ENCODE data around the gene SYNE1. TPM values are rescaled to one million over a fixed set of nuclear protein-coding genes. Genes with fewer than 3 reads are reported as not detected.

Gene SYNE1
- total RNA-seq, 1 experiment from 2014 or later: 3.0 TPM

DNA sequence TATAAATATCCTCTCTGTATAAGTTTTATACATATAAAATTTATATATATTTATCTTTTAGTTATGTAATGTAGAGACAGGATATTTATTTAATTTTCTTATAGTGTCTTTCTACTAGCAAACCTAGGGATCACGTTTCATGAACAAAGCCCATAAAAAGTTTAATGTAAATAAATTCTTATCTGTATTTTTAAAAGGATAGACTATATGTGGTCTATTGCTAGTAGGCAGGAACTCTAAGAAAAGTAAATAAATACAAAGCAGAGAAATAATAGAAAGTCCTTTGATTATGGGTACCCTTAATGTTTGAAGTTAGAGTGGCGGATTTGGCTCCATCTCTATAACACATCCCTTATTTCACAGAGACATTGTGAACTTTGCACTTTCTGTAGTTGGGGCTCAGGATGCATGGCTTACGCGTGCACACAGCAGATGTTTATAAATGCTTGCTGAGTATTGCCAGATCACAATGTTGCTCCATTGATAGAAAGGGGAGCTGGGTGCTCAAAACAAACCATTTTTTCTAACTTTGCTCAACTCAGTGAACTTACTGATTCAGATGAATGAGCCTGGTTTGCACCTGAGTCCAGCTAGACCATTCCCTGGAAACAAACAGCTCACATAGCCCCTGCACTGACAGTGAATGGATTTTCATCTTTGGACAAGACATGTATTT lies 179.1 kb downstream of the SYNE1 start:
- no peak overlapping the region for H4K5ac ChIP-seq (ENCODE audit: insufficient read length, low read depth, low read length)
- Mint-ChIP-seq H3K4me1 (peaks cover 0 to 3% of the 10 kb centered on the region in 2 experiments; a peak in 1 of 4 replicates), H3K27me3 (ENCODE audit: low read depth) (no peaks in the 10 kb centered on the region), H3K9me3 (no peaks in the 10 kb centered on the region), H3K27ac (no peak overlapping the region), H3K36me3 (ENCODE audit: insufficient read depth in 1 of 3, low read depth in 3 of 3) (no peaks in the 10 kb centered on the region), H3K4me3 (no peak overlapping the region)
- no peaks in the 10 kb centered on the region for H3K79me2 ChIP-seq (ENCODE audit: insufficient read depth, low read length)
- H3K79me1 ChIP-seq (ENCODE audit: insufficient read depth, low read depth, low read length, poor library complexity, severe bottlenecking): no peaks in the 10 kb centered on the region
- H4K20me1 ChIP-seq (ENCODE audit: control insufficient read depth, insufficient read depth, insufficient read length): no peaks in the 10 kb centered on the region
- no peak overlapping the region for H3K23ac ChIP-seq (ENCODE audit: insufficient read length, low read depth, low read length)
- WGBS (ENCODE audit: extremely low coverage, insufficient read length, low lambda C conversion rate): no CpG with 5 or more reads among the region's 4 CpGs
- no peak overlapping the region for H2BK15ac ChIP-seq (ENCODE audit: low read depth, low read length)
- H2BK5ac ChIP-seq (ENCODE audit: insufficient read length, low read length): no peak overlapping the region
- no peak overlapping the region for H3K27ac ChIP-seq (ENCODE audit: insufficient read length, low read depth, low read length)
- no peaks in the 10 kb centered on the region for H3K4me1 ChIP-seq (ENCODE audit: insufficient read depth, low read length)
- no peak overlapping the region for H3K9ac ChIP-seq (ENCODE audit: extremely low read depth, insufficient read length, low read length)
- H3K18ac ChIP-seq (ENCODE audit: insufficient read length, low read depth, low read length): no peak overlapping the region
- no peak overlapping the region for H2AFZ ChIP-seq (ENCODE audit: low read length)
- no peak overlapping the region for H3K14ac ChIP-seq (ENCODE audit: insufficient read depth, low read length)
- TF ChIP-seq, protein P1, sequence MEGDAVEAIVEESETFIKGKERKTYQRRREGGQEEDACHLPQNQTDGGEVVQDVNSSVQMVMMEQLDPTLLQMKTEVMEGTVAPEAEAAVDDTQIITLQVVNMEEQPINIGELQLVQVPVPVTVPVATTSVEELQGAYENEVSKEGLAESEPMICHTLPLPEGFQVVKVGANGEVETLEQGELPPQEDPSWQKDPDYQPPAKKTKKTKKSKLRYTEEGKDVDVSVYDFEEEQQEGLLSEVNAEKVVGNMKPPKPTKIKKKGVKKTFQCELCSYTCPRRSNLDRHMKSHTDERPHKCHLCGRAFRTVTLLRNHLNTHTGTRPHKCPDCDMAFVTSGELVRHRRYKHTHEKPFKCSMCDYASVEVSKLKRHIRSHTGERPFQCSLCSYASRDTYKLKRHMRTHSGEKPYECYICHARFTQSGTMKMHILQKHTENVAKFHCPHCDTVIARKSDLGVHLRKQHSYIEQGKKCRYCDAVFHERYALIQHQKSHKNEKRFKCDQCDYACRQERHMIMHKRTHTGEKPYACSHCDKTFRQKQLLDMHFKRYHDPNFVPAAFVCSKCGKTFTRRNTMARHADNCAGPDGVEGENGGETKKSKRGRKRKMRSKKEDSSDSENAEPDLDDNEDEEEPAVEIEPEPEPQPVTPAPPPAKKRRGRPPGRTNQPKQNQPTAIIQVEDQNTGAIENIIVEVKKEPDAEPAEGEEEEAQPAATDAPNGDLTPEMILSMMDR (conservative IDR thresholded peaks at IDR 0.05): no peak
- no peak overlapping the region for H3T11ph ChIP-seq (ENCODE audit: low read length)
- H2AK5ac ChIP-seq (ENCODE audit: insufficient read length, low read length): no peak overlapping the region
- H2BK120ac ChIP-seq (ENCODE audit: low read depth, low read length, poor library complexity, severe bottlenecking): no peak overlapping the region
- H3K9me3 ChIP-seq (ENCODE audit: control insufficient read depth, low read depth, low read length): no peaks in the 10 kb centered on the region
- H2BK20ac ChIP-seq (ENCODE audit: low read depth, low read length, poor library complexity, severe bottlenecking): no peak overlapping the region
- no peak overlapping the region for H4K91ac ChIP-seq (ENCODE audit: insufficient read length, low read depth, low read length)
- no peak overlapping the region for H3K56ac ChIP-seq (ENCODE audit: insufficient read length, low read depth, low read length)
- no peak overlapping the region for H3K4me2 ChIP-seq (ENCODE audit: insufficient read depth, insufficient read length, low read length)
- no peak overlapping the region for H3K4ac ChIP-seq (ENCODE audit: low read depth, low read length)
- DNase-seq: no peak
- H3K23me2 ChIP-seq (ENCODE audit: insufficient read length, low read depth, low read length, poor library complexity, severe bottlenecking): no peaks in the 10 kb centered on the region
- H3K27me3 ChIP-seq (ENCODE audit: insufficient read depth, low read length): no peaks in the 10 kb centered on the region
- no peak overlapping the region for H2BK12ac ChIP-seq (ENCODE audit: insufficient read length, low read depth, low read length)
- no peak overlapping the region for H4K8ac ChIP-seq (replicated peaks; ENCODE audit: insufficient read length, low read depth, low read length)
